Loucy (cell line): ENCODE data around the gene LOC128125822.
A peak's percentile ranks its signal among the peaks of the same experiment; 100 is the strongest.

Experiments
- H2AFZ ChIP-seq: fragments of 200-600 bp; sonication (generic); 2 replicates; pipeline ENCODE4 v1.6.0; 2016; ENCODE audit warnings: antibody characterized with exemption, mild to moderate bottlenecking, low read length, moderate library complexity
- H3F3A ChIP-seq: fragments of 200-600 bp; 2 replicates; pipeline ENCODE4 v1.6.0; 2016; ENCODE audit warnings: antibody characterized with exemption, low read depth, mild to moderate bottlenecking
- H3K27me3 ChIP-seq: fragments of 200-600 bp; sonication (generic); 2 replicates; pipeline ENCODE4 v1.6.1; 2014; ENCODE audit warnings: low read length, mild to moderate bottlenecking; ENCODE audit not compliant: insufficient read depth, poor library complexity, severe bottlenecking
- H3K36me3 ChIP-seq: fragments of 200-600 bp; sonication (generic); 2 replicates; pipeline ENCODE4 v1.6.1; 2016; ENCODE audit warnings: low read length; ENCODE audit not compliant: insufficient read depth
- H3K4me1 ChIP-seq: fragments of 200-600 bp; sonication (generic); 2 replicates; pipeline ENCODE4 v1.5.1; 2014; ENCODE audit warnings: low read length, mild to moderate bottlenecking; ENCODE audit not compliant: insufficient read depth, poor library complexity, severe bottlenecking
- H3K4me2 ChIP-seq: fragments of 200-600 bp; sonication (generic); 2 replicates; pipeline ENCODE4 v1.6.0; 2014; ENCODE audit warnings: antibody characterized with exemption, low read length, low read depth, mild to moderate bottlenecking; ENCODE audit not compliant: poor library complexity, severe bottlenecking
- H3K4me3 ChIP-seq: fragments of 200-600 bp; sonication (generic); 2 replicates; pipeline ENCODE4 v1.5.1; 2014; ENCODE audit warnings: low read length, mild to moderate bottlenecking, mixed read lengths; ENCODE audit not compliant: poor library complexity, severe bottlenecking
- H3K79me2 ChIP-seq: fragments of 200-600 bp; sonication (generic); 2 replicates; pipeline ENCODE4 v1.6.1; 2014; ENCODE audit warnings: low read length; ENCODE audit not compliant: insufficient read depth
- H3K9ac ChIP-seq: fragments of 200-600 bp; sonication (generic); 2 replicates; pipeline ENCODE4 v1.6.0; 2014; ENCODE audit warnings: mild to moderate bottlenecking, low read depth, low read length, moderate library complexity; ENCODE audit not compliant: poor library complexity, severe bottlenecking
- H3K9me2 ChIP-seq: fragments of 200-600 bp; sonication (generic); replicated peaks from 2 replicates; pipeline ENCODE4 v1.6.1; 2016; ENCODE audit warnings: low read depth, low read length, mixed read lengths
- H3K9me3 ChIP-seq: fragments of 200-600 bp; sonication (generic); 2 replicates; pipeline ENCODE4 v1.6.1; 2014; ENCODE audit warnings: mild to moderate bottlenecking, antibody characterized with exemption, low read length, low read depth; ENCODE audit not compliant: insufficient read depth
- H4K20me1 ChIP-seq: fragments of 200-600 bp; sonication (generic); 2 replicates; pipeline ENCODE4 v1.6.0; 2014; ENCODE audit warnings: antibody characterized with exemption, low read length, mild to moderate bottlenecking; ENCODE audit not compliant: insufficient read depth, poor library complexity, severe bottlenecking
- CTCF ChIP-seq: fragments of 200-600 bp; sonication (generic); conservative IDR thresholded peaks from 2 replicates; pipeline ENCODE4 v1.5.1; 2014; ENCODE audit warnings: mild to moderate bottlenecking, antibody characterized with exemption, low read length
- EZH2phosphoT487 ChIP-seq: fragments of 200-600 bp; IDR thresholded peaks from 2 replicates; pipeline ENCODE4 v1.6.1; 2018; ENCODE audit warnings: antibody characterized with exemption, mild to moderate bottlenecking, moderate library complexity, borderline replicate concordance

The LOC128125822 gene

DNA sequence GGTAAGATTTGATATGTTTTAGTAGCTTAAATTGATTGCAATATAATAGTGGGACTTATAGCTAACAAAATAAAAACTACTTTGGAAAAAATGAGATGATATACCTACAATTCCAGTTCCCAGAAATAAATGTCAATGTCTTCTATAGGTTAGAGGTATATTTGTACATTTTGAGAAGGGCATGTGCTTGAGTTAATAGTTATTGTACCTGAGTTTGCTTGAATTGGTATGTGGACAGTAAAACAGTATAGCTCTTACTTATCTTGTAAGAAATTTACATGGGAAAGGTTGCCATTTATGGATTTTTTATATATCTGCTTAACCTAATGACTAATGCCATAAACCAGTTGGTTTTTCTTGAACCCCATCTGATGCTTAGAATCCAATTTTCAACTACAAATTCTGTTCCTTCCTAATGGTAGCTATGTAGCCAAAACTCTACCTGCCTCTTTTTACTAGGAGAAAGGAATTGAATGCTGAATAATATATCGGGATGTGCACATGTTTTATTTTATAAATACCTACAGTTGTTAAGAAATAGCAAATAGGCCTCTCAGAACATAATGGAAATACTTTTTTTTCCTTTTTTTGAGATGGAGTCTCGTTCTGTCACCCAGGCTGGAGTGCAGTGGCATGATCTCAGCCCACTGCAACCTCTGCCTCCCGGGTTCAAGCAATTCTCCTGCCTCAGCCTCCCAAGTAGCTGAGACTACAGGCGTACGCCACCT, 4.9 kb downstream of the LOC128125822 start:
- Histone ChIP-seq H3K36me3 (peaks cover 56% of the 10 kb centered on the region), H3K9me2 (no peaks in the 10 kb centered on the region), H3K4me1 (peaks cover 15% of the 10 kb centered on the region), H4K20me1 (peaks cover 65% of the 10 kb centered on the region), H3F3A (no peaks in the 10 kb centered on the region), H3K4me3 (peak overlapping the region; percentile 61), H3K79me2 (peaks cover 67% of the 10 kb centered on the region), H3K4me2 (peak overlapping the region; percentile 66), H3K9me3 (no peaks in the 10 kb centered on the region), H3K27me3 (peaks cover 9% of the 10 kb centered on the region), H2AFZ (no peak overlapping the region), H3K9ac (no peak overlapping the region)
- TF ChIP-seq CTCF (no peak), EZH2phosphoT487 (no peak)

DNA sequence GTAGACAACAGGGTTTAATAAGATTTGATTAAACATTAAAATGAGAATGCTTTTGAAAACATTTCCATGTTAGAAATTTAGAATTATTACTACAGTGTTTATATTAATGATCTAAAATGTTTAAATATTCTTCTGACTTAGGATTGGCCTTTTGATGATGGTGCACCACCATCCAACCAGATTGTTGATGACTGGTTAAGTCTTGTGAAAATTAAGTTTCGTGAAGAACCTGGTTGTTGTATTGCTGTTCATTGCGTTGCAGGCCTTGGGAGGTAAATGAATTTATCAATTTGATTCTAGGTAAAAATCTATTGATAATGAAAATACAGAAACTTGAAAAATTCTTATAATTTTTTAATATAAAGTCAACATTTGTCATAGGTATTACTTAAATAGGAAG, 6.5 kb downstream of the LOC128125822 start:
- Histone ChIP-seq H3K36me3 (peaks cover 64% of the 10 kb centered on the region), H3K9me2 (no peaks in the 10 kb centered on the region), H3K4me2 (peak overlapping the region; percentile 22), H4K20me1 (peaks cover 64% of the 10 kb centered on the region), H3F3A (no peaks in the 10 kb centered on the region), H3K4me3 (no peak overlapping the region), H3K27me3 (no peaks in the 10 kb centered on the region), H2AFZ (no peak overlapping the region), H3K9me3 (no peaks in the 10 kb centered on the region), H3K9ac (no peak overlapping the region), H3K79me2 (peaks cover 52% of the 10 kb centered on the region), H3K4me1 (peaks cover 15% of the 10 kb centered on the region)
- TF ChIP-seq CTCF, result no peak
- no peak for TF ChIP-seq EZH2phosphoT487

DNA sequence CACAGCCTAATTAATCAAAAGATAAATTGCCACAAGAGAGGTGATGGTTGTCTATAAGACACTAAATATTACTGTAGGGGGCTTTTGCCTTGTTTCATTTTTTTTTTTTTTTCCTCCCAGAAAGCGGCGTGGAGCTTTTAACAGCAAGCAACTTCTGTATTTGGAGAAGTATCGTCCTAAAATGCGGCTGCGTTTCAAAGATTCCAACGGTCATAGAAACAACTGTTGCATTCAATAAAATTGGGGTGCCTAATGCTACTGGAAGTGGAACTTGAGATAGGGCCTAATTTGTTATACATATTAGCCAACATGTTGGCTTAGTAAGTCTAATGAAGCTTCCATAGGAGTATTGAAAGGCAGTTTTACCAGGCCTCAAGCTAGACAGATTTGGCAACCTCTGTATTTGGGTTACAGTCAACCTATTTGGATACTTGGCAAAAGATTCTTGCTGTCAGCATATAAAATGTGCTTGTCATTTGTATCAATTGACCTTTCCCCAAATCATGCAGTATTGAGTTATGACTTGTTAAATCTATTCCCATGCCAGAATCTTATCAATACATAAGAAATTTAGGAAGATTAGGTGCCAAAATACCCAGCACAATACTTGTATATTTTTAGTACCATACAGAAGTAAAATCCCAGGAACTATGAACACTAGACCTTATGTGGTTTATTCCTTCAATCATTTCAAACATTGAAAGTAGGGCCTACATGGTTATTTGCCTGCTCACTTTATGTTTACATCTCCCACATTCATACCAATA, 7.8 kb downstream of the LOC128125822 start:
- no peaks in the 10 kb centered on the region for H3K27me3 ChIP-seq
- no peaks in the 10 kb centered on the region for H3K9me2 ChIP-seq
- peaks cover 52% of the 10 kb centered on the region for H4K20me1 ChIP-seq
- H3F3A ChIP-seq, result no peaks in the 10 kb centered on the region
- no peak for TF ChIP-seq EZH2phosphoT487
- no peak for TF ChIP-seq CTCF
- no peak overlapping the region for H3K9ac ChIP-seq
- no peak overlapping the region for H2AFZ ChIP-seq
- H3K4me2 ChIP-seq, result no peak overlapping the region
- peaks cover 12% of the 10 kb centered on the region for H3K4me1 ChIP-seq
- peaks cover 64% of the 10 kb centered on the region for H3K36me3 ChIP-seq
- peaks cover 39% of the 10 kb centered on the region for H3K79me2 ChIP-seq
- H3K9me3 ChIP-seq, result no peaks in the 10 kb centered on the region
- H3K4me3 ChIP-seq, result no peak overlapping the region
